Measurements from ENCODE around the gene RCN1.
A peak's percentile ranks its signal among the peaks of the same experiment; 100 is the strongest.
"Not testable (repeated sequence)": the region's sequence is repeated elsewhere in the genome, so short reads cannot be mapped to it uniquely, and the experiment has no call there.

Gene RCN1

GRCh38 chr11:32079553-32079952 is 11.3 kb upstream of the RCN1 start:
- no peak for DNase-seq

GRCh38 chr11:32080361-32080980 is 10.4 kb upstream of the RCN1 start:
- no peak for DNase-seq

- DNase-seq: peak; percentile 82
These were observed 9.7 kb upstream of the RCN1 start for GRCh38 chr11:32081129-32081641.

- DNase-seq: no peak
These were observed 9.0 kb upstream of the RCN1 start for GRCh38 chr11:32081901-32082300.

GRCh38 chr11:32082346-32082986 is 8.4 kb upstream of the RCN1 start:
- DNase-seq: no peak

GRCh38 chr11:32087597-32087996 is 3.3 kb upstream of the RCN1 start:
- DNase-seq: peak; percentile 61

- DNase-seq: peak; percentile 97
These were observed 2.5 kb upstream of the RCN1 start for GRCh38 chr11:32088117-32088941.

- DNase-seq: no peak
These were observed 1.8 kb downstream of the RCN1 start for GRCh38 chr11:32092581-32093170.

- no peak for DNase-seq
These were observed 4.0 kb downstream of the RCN1 start for GRCh38 chr11:32094923-32095322.

- no peak for DNase-seq
These were observed 7.4 kb downstream of the RCN1 start for GRCh38 chr11:32098142-32098903.

- DNase-seq: no peak
These were observed 8.6 kb downstream of the RCN1 start for GRCh38 chr11:32099516-32099915.

- no peak for DNase-seq
These were observed 9.6 kb downstream of the RCN1 start for GRCh38 chr11:32100495-32100894.

GRCh38 chr11:32101791-32102190 is 10.9 kb downstream of the RCN1 start:
- no peak for DNase-seq

- not testable (repeated sequence) for DNase-seq
These were observed 12.3 kb downstream of the RCN1 start for GRCh38 chr11:32103121-32103719.

- DNase-seq: no peak
These were observed 13.1 kb downstream of the RCN1 start for GRCh38 chr11:32103941-32104340.

- no peak for DNase-seq
These were observed 15.1 kb downstream of the RCN1 start for GRCh38 chr11:32105871-32106560.

GRCh38 chr11:32107647-32108046 is 16.8 kb downstream of the RCN1 start:
- DNase-seq: no peak

- no peak for DNase-seq
These were observed 17.7 kb downstream of the RCN1 start for GRCh38 chr11:32108576-32108975.

GRCh38 chr11:32109138-32109537 is 18.3 kb downstream of the RCN1 start:
- DNase-seq: peak; percentile 27

- no peak for DNase-seq
These were observed 18.7 kb downstream of the RCN1 start for GRCh38 chr11:32109592-32109991.

GRCh38 chr11:32110795-32111194 is 19.9 kb downstream of the RCN1 start:
- no peak for DNase-seq
